ENCODE measurements around the gene TBX20. TPM values are rescaled to one million over a fixed set of nuclear protein-coding genes. Genes with fewer than 3 reads are reported as not detected.
A peak's percentile ranks its signal among the peaks of the same experiment; 100 is the strongest.
"Not testable (repeated sequence)": the region's sequence is repeated elsewhere in the genome, so short reads cannot be mapped to it uniquely, and the experiment has no call there.

The TBX20 gene
- total RNA-seq, 1 donor from 2014 or later: 30.6 TPM

- DNase-seq (ENCODE audit: low spot score): not testable (repeated sequence)
These were observed 33.7 kb downstream of the TBX20 start for GRCh38 chr7:35220176-35220575.

DNA sequence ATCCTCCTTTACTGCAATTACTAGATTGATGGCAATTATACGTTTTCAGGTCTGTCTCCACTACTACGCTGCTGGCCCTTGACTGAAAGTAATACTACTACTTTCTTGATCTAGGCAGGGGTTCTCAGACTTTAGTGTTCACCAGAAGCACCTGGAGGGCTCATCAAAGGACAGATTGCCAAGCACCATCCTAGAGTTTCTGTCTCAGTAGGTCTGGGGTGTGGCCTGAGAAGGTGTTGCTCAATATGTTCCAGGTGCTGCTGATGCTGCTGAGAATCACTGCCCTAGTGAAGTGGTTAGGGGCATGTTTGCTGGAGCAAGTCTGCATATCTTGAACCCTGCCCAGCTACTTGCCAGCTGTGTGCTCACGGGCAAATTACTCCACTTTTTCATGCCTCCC is 37.9 kb downstream of the TBX20 start:
- not testable (repeated sequence) for DNase-seq (ENCODE audit: low spot score)

- not testable (repeated sequence) for DNase-seq (ENCODE audit: low spot score)
These were observed 38.8 kb downstream of the TBX20 start for GRCh38 chr7:35215063-35215462.

DNA sequence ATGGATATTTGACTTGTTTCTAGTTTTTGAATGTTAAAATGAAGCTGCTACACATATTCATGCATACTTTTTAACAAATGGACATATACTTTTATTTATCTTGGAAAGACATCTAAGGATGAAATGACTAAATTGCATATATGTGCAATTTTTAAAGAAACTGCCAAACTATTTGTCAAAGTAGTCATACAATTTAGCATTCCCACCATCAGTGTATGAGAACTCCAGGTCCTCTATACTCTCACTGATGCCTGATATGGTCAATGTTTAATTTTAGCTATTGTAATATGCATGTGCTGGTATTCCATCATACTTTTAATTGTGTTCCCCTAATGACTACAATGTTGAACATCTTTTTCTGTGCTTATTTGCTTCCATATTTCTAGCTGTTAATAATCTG is 47.0 kb downstream of the TBX20 start:
- not testable (repeated sequence) for DNase-seq (ENCODE audit: low spot score)

GRCh38 chr7:35204850-35205249 is 49.0 kb downstream of the TBX20 start:
- DNase-seq (ENCODE audit: low spot score): not testable (repeated sequence)

DNA sequence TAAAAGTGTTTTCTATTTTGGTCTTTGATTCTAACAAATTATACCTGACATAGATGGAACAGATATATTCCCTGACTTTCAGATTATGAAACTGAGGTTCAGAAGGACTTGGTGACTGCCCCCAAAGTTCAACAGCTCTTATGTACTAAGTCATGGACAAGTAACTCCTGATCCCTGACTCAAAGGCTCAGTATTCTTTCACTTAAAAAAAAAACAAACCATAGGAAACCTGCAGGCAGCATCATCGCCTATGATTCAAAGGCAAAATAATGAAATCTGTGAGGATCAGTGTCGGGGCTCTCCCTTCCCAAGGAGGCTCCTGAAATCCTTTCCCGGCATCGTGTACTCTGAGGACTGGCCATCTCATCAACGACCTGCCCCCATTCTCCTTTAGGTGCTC is 49.9 kb downstream of the TBX20 start:
- not testable (repeated sequence) for DNase-seq (ENCODE audit: low spot score)

DNA sequence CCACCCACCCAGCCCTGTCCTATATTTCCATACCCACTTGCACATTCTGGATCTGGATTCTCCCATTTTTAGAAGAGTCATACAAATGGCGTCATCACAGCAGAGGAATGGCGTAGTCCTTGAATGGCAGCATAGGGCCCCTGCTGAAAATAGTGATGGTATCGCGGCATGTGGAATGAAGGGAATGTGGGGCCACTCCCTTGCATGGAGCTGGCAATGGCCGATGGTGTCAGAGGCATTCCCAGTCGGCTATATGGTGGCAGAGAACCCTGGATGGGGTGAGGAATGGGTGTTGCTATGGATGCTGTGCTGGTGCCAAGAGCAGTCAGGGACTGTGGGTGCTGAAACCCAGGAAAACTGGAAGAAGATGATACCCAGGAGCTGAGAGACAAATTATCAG is 51.5 kb downstream of the TBX20 start:
- not testable (repeated sequence) for DNase-seq (ENCODE audit: low spot score)

DNA sequence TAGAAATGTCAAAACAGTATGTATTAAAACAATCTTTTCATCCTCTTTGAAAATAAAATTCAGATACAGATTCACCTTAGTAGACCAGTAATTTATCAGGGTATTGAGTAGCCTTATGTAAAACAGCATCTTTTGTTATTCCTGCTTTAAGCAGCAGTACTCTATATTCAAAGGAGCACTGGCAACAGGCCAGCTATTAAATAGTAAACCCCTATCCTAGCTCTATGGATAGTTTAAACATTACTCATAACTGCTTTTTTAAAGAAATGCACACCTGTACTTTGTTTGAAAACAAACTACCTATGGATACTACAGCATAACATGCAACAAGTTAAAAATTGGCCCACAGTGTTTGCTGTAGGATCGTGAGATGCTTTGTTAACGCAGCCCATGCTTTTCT is 53.7 kb downstream of the TBX20 start:
- DNase-seq (ENCODE audit: low spot score): not testable (repeated sequence)

DNA sequence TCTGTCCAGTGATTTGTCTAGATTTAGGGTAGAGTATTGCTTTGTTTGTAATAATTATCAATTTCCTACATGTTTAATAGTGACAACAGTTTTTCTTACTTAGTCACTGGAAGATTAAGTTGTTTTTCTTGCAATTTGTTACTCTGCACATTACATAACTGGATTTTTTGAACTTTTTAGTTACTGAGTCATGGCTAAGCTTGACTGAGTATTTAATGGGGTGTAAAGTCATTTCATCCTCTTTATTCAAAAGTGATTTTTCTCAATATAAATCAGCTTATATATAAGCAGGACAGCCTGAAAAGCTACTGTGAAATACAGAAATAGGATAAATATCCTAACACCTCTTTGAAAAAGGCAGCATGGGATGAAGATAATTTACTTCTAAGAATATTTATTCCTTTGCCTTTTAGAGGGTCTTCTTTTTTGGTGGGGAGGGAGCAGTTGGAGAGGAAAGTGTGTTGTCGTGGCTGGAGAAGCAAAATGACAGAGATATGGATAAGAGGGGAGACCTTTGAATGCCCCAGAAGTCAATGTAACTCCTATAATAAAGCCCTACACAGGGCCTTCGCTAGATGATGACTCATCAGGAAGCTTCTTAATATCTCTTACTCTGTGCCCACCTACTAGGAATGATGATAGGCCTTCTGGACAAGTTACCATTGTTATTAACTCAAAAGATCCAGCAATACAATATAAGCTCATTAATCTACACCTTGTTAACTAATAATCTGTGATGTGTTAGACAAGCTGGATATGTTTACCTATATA is 55.3 kb downstream of the TBX20 start:
- DNase-seq (ENCODE audit: low spot score): not testable (repeated sequence)

- not testable (repeated sequence) for DNase-seq (ENCODE audit: low spot score)
These were observed 62.3 kb downstream of the TBX20 start for GRCh38 chr7:35191571-35191970.

- not testable (repeated sequence) for DNase-seq (ENCODE audit: low spot score)
These were observed 63.6 kb downstream of the TBX20 start for GRCh38 chr7:35190146-35190773.

- peak; percentile 11 for DNase-seq (ENCODE audit: low spot score)
These were observed 67.1 kb downstream of the TBX20 start for GRCh38 chr7:35186751-35187150.

- no peak for DNase-seq (ENCODE audit: low spot score)
These were observed 67.8 kb downstream of the TBX20 start for GRCh38 chr7:35185908-35186731.

DNA sequence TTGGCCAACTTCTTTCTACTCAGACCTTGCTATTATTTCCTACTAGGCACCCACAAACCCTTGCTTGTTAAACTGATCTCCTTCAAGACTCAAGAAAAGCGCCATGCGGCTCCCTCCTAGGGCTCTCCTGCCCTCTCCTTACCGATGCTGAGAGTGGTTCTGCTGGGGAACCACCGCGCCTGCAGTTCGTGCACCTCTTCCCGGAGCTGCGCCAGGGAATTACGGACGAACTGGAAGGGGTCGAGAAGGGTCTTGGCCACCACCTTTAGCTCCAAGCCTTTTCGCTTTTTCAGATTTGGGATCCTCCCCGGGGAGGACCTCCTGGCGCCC is 68.4 kb downstream of the TBX20 start:
- not testable (repeated sequence) for DNase-seq (ENCODE audit: low spot score)

DNA sequence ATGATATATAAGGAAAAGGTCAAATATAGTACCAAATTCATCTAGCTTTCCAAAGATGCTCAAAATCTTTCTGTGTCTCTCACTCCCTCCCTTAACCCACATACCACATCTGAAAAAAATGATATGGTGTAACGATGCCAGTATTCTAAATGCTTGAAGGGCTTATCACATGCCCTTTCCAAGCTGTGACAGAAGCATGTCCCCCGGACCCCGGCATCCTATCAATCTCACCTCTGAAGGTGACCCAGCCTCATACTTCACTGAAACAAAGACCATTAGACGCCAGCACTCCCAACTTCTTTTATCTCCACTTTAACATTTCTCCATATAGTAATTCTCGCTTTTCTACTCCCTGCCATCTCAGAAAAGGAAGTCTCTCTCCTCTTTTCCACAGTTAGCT is 68.9 kb downstream of the TBX20 start:
- DNase-seq (ENCODE audit: low spot score): not testable (repeated sequence)

DNA sequence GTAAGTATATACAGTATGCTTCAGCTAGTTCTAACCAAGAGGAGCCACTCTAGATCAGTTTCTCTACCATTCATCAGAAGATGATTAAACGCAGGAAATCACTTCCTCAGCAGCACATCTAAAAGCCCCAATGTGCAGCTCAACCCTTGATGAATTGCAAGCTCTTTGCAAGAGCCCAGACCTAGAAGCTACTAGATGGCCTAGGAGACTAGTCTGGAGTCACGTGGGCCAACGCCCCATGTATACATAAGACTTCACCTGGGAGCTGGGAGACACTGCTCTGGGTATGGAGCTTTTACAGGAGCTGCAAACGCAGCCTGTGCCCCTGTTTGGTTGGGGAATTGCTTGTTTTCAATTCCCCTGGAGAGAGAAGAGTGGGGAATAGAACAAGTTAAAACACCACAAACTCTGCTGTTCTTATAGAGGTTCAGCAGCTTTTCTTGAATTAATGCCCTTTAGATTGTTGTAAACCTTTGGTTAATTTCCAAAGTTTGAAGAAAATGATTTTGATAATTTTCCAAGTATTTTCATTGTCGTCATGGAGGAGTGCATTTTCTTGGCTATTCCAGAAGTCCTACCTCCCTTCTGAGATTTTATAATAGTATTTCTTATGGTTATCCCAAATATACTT is 69.9 kb downstream of the TBX20 start:
- not testable (repeated sequence) for DNase-seq (ENCODE audit: low spot score)

GRCh38 chr7:35180665-35181064 is 73.2 kb downstream of the TBX20 start:
- DNase-seq (ENCODE audit: low spot score): not testable (repeated sequence)

- DNase-seq (ENCODE audit: low spot score): not testable (repeated sequence)
These were observed 80.7 kb downstream of the TBX20 start for GRCh38 chr7:35173176-35173575.

- not testable (repeated sequence) for DNase-seq (ENCODE audit: low spot score)
These were observed 81.8 kb downstream of the TBX20 start for GRCh38 chr7:35172131-35172530.

DNA sequence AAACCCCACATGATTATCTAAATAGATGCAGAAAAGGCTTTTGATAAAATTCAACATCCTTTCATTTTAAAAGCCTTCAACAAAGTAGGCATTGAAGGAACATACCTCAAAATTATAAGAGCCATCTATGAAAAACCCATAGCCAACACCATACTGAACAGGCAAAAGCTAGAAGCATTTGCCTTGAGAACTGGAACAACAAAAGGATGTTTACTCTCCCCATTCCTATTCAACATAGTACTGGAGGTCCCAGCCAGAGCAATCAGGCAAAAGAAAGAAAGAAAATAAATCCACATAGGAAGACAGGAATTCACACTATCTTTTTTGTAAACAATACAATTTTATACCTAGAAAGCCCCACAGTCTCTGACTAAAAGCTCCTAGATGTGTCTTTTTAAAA is 86.2 kb downstream of the TBX20 start:
- DNase-seq (ENCODE audit: low spot score): not testable (repeated sequence)

- not testable (repeated sequence) for DNase-seq (ENCODE audit: low spot score)
These were observed 86.7 kb downstream of the TBX20 start for GRCh38 chr7:35167158-35167557.

All from mucosa of gallbladder (tissue), 1 donor.